Amygdala (tissue), 56 donors: ENCODE data around the gene PTGES2.
A peak's percentile ranks its signal among the peaks of the same experiment; 100 is the strongest.

Experiments
- DNase-seq, 56 donors: peaks; one replicate each; lab custom pipeline; 2025; lab: John Stamatoyannopoulos, UW

PTGES2 gene

GRCh38 chr9:128106181-128106939 is 21.2 kb downstream of the PTGES2 start:
- DNase-seq, result no peak

GRCh38 chr9:128105538-128106175 is 21.9 kb downstream of the PTGES2 start:
- no peak for DNase-seq

GRCh38 chr9:128104171-128104618 is 23.3 kb downstream of the PTGES2 start:
- DNase-seq, result peak in 2 of 56 donors; percentile 10 to 43

GRCh38 chr9:128103589-128103962 is 24.0 kb downstream of the PTGES2 start:
- no peak for DNase-seq

- no peak for DNase-seq
Observed at GRCh38 chr9:128102861-128103588, 24.5 kb downstream of the PTGES2 start.

- DNase-seq, result no peak
Observed at GRCh38 chr9:128102196-128102595, 25.3 kb downstream of the PTGES2 start.

- no peak for DNase-seq
Observed at GRCh38 chr9:128101690-128102089, 25.8 kb downstream of the PTGES2 start.

- DNase-seq, result no peak
Observed at GRCh38 chr9:128101231-128101661, 26.3 kb downstream of the PTGES2 start.

- no peak for DNase-seq
Observed at GRCh38 chr9:128100581-128100980, 26.9 kb downstream of the PTGES2 start.

GRCh38 chr9:128099932-128100491 is 27.5 kb downstream of the PTGES2 start:
- peak in 7 of 56 donors; percentile 16 to 39 (median 25) for DNase-seq

GRCh38 chr9:128099231-128099931 is 28.1 kb downstream of the PTGES2 start:
- DNase-seq, result no peak

- DNase-seq, result peak in 52 of 56 donors; percentile 26 to 92 (median 76)
Observed at GRCh38 chr9:128098297-128099230, 29.0 kb downstream of the PTGES2 start.

GRCh38 chr9:128097543-128098296 is 29.8 kb downstream of the PTGES2 start:
- DNase-seq, result no peak

- peak in 3 of 56 donors; percentile 8 to 20 (median 10) for DNase-seq
Observed at GRCh38 chr9:128096616-128097536, 30.7 kb downstream of the PTGES2 start.

- DNase-seq, result no peak
Observed at GRCh38 chr9:128094950-128095544, 32.5 kb downstream of the PTGES2 start.

- peak in 53 of 56 donors; percentile 15 to 93 (median 78) for DNase-seq
Observed at GRCh38 chr9:128094166-128094949, 33.2 kb downstream of the PTGES2 start.
